Measurements from ENCODE around the gene JMJD7. TPM values are rescaled to one million over a fixed set of nuclear protein-coding genes. Genes with fewer than 3 reads are reported as not detected.

The JMJD7 gene
- total RNA-seq, 1 donor from 2014 or later: 26.6 TPM

GRCh38 chr15:41801185-41801584, 26.7 kb upstream of the JMJD7 start:
- no peaks in the 10 kb centered on the region for H3K36me3 Mint-ChIP-seq (ENCODE audit: unreplicated experiment)

GRCh38 chr15:41801850-41802455, 25.9 kb upstream of the JMJD7 start:
- no peak for TF ChIP-seq CTCF (IDR thresholded peaks at IDR 0.05; ENCODE audit: partially characterized antibody, unreplicated experiment)
- no peak overlapping the region for H3K4me3 Mint-ChIP-seq (ENCODE audit: unreplicated experiment)
- H3K27me3 Mint-ChIP-seq (ENCODE audit: unreplicated experiment): no peaks in the 10 kb centered on the region
- no peaks in the 10 kb centered on the region for H3K36me3 Mint-ChIP-seq (ENCODE audit: unreplicated experiment)
- peaks cover 3% of the 10 kb centered on the region for H3K4me1 Mint-ChIP-seq (ENCODE audit: low read depth, unreplicated experiment)
- H3K9me3 Mint-ChIP-seq (ENCODE audit: unreplicated experiment): no peaks in the 10 kb centered on the region
- no peak for DNase-seq
- H3K27ac Mint-ChIP-seq (ENCODE audit: unreplicated experiment): no peak overlapping the region

More at GRCh38 chr15:41801185-41801584, 26.7 kb upstream of the JMJD7 start:
- H3K9me3 Mint-ChIP-seq (ENCODE audit: unreplicated experiment): no peaks in the 10 kb centered on the region
- H3K27me3 Mint-ChIP-seq (ENCODE audit: unreplicated experiment): no peaks in the 10 kb centered on the region
- peaks cover 5% of the 10 kb centered on the region for H3K4me1 Mint-ChIP-seq (ENCODE audit: low read depth, unreplicated experiment)
- no peak for DNase-seq
- no peak for TF ChIP-seq CTCF (IDR thresholded peaks at IDR 0.05; ENCODE audit: partially characterized antibody, unreplicated experiment)
- no peak overlapping the region for H3K27ac Mint-ChIP-seq (ENCODE audit: unreplicated experiment)
- no peak overlapping the region for H3K4me3 Mint-ChIP-seq (ENCODE audit: unreplicated experiment)

GRCh38 chr15:41804361-41804760, 23.5 kb upstream of the JMJD7 start:
- Mint-ChIP-seq H3K4me1 (ENCODE audit: low read depth, unreplicated experiment) (peaks cover 2% of the 10 kb centered on the region), H3K36me3 (ENCODE audit: unreplicated experiment) (no peaks in the 10 kb centered on the region), H3K27ac (ENCODE audit: unreplicated experiment) (no peak overlapping the region), H3K27me3 (ENCODE audit: unreplicated experiment) (peaks cover 2% of the 10 kb centered on the region), H3K4me3 (ENCODE audit: unreplicated experiment) (no peak overlapping the region), H3K9me3 (ENCODE audit: unreplicated experiment) (no peaks in the 10 kb centered on the region)
- TF ChIP-seq CTCF (IDR thresholded peaks at IDR 0.05; ENCODE audit: partially characterized antibody, unreplicated experiment): no peak
- DNase-seq: no peak

- no peak overlapping the region for H3K4me3 Mint-ChIP-seq (ENCODE audit: unreplicated experiment)
- H3K4me1 Mint-ChIP-seq (ENCODE audit: low read depth, unreplicated experiment): peaks cover 2% of the 10 kb centered on the region
- no peaks in the 10 kb centered on the region for H3K9me3 Mint-ChIP-seq (ENCODE audit: unreplicated experiment)
- TF ChIP-seq CTCF (IDR thresholded peaks at IDR 0.05; ENCODE audit: partially characterized antibody, unreplicated experiment): no peak
- no peak for DNase-seq
- H3K27me3 Mint-ChIP-seq (ENCODE audit: unreplicated experiment): peaks cover 2% of the 10 kb centered on the region
- H3K27ac Mint-ChIP-seq (ENCODE audit: unreplicated experiment): no peak overlapping the region
- no peaks in the 10 kb centered on the region for H3K36me3 Mint-ChIP-seq (ENCODE audit: unreplicated experiment)
Measured at GRCh38 chr15:41804916-41805666, 22.8 kb upstream of the JMJD7 start.

- H3K27me3 Mint-ChIP-seq (ENCODE audit: unreplicated experiment): peaks cover 2% of the 10 kb centered on the region
- TF ChIP-seq CTCF (IDR thresholded peaks at IDR 0.05; ENCODE audit: partially characterized antibody, unreplicated experiment): no peak
- H3K9me3 Mint-ChIP-seq (ENCODE audit: unreplicated experiment): peaks cover under 1% of the 10 kb centered on the region
- no peak overlapping the region for H3K27ac Mint-ChIP-seq (ENCODE audit: unreplicated experiment)
- H3K36me3 Mint-ChIP-seq (ENCODE audit: unreplicated experiment): no peaks in the 10 kb centered on the region
- H3K4me3 Mint-ChIP-seq (ENCODE audit: unreplicated experiment): no peak overlapping the region
- DNase-seq: no peak
- H3K4me1 Mint-ChIP-seq (ENCODE audit: low read depth, unreplicated experiment): peaks cover 2% of the 10 kb centered on the region
Measured at GRCh38 chr15:41805711-41806110, 22.2 kb upstream of the JMJD7 start.
